Measurements from ENCODE around the gene UCK2.

Gene UCK2

GRCh38 chr1:165903672-165904071 is 76.3 kb downstream of the UCK2 start:
- no peak for DNase-seq
- no peaks in the 10 kb centered on the region for H3K27me3 Mint-ChIP-seq
- no peaks in the 10 kb centered on the region for H3K9me3 Mint-ChIP-seq
- no peak overlapping the region for H3K4me3 Mint-ChIP-seq
- no peak overlapping the region for H3K27ac Mint-ChIP-seq
- peaks cover 3% of the 10 kb centered on the region for H3K4me1 Mint-ChIP-seq (ENCODE audit: low read depth)
- peaks cover 91% of the 10 kb centered on the region for H3K36me3 Mint-ChIP-seq (ENCODE audit: low read depth)

- H3K27me3 Mint-ChIP-seq: no peaks in the 10 kb centered on the region
Measured at GRCh38 chr1:165904948-165905347, 77.5 kb downstream of the UCK2 start.

GRCh38 chr1:165905853-165906252 is 78.4 kb downstream of the UCK2 start:
- no peaks in the 10 kb centered on the region for H3K27me3 Mint-ChIP-seq
- no peaks in the 10 kb centered on the region for H3K9me3 Mint-ChIP-seq
- H3K4me1 Mint-ChIP-seq (ENCODE audit: low read depth): no peaks in the 10 kb centered on the region
- no peak overlapping the region for H3K4me3 Mint-ChIP-seq
- peaks cover 96% of the 10 kb centered on the region for H3K36me3 Mint-ChIP-seq (ENCODE audit: low read depth)
- no peak for DNase-seq
- no peak overlapping the region for H3K27ac Mint-ChIP-seq

More at GRCh38 chr1:165904948-165905347, 77.5 kb downstream of the UCK2 start:
- peaks cover 96% of the 10 kb centered on the region for H3K36me3 Mint-ChIP-seq (ENCODE audit: low read depth)
- peaks cover 3% of the 10 kb centered on the region for H3K4me1 Mint-ChIP-seq (ENCODE audit: low read depth)
- DNase-seq: no peak
- H3K9me3 Mint-ChIP-seq: no peaks in the 10 kb centered on the region
- no peak overlapping the region for H3K4me3 Mint-ChIP-seq
- no peak overlapping the region for H3K27ac Mint-ChIP-seq

DNA sequence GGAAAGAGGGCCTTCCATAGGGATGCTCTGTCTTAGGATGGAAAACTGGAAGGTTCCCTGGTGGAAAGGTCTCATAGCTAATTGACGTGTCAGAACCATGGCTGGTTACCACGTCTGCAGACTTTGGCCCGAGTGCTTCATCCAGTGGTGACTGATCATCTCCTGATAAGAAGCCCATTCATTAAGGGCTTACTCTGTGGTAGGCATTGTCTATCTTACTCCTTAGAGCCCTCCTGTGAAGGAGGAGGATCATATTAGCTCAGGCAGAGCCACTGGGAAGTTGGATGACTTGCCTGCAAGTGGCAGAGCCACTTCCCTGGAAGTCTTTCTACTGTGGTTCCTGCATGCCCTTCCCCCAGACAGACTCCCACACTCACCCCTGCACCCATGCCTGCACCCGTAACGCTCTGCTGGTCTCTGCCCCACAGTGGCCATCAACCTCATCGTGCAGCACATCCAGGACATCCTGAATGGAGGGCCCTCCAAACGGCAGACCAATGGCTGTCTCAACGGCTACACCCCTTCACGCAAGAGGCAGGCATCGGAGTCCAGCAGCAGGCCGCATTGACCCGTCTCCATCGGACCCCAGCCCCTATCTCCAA is 79.9 kb downstream of the UCK2 start:
- no peak for DNase-seq
- peaks cover 91% of the 10 kb centered on the region for H3K36me3 Mint-ChIP-seq (ENCODE audit: low read depth)
- H3K27ac Mint-ChIP-seq: no peak overlapping the region
- no peaks in the 10 kb centered on the region for H3K9me3 Mint-ChIP-seq
- H3K4me1 Mint-ChIP-seq (ENCODE audit: low read depth): no peaks in the 10 kb centered on the region
- no peak overlapping the region for H3K4me3 Mint-ChIP-seq
- H3K27me3 Mint-ChIP-seq: no peaks in the 10 kb centered on the region

- peaks cover 2% of the 10 kb centered on the region for H3K4me1 Mint-ChIP-seq (ENCODE audit: low read depth)
- H3K27ac Mint-ChIP-seq: no peak overlapping the region
- no peak for DNase-seq
- no peaks in the 10 kb centered on the region for H3K27me3 Mint-ChIP-seq
- H3K9me3 Mint-ChIP-seq: no peaks in the 10 kb centered on the region
- H3K36me3 Mint-ChIP-seq (ENCODE audit: low read depth): peaks cover 57% of the 10 kb centered on the region
- no peak overlapping the region for H3K4me3 Mint-ChIP-seq
Measured at GRCh38 chr1:165910764-165911421, 83.5 kb downstream of the UCK2 start.

DNA sequence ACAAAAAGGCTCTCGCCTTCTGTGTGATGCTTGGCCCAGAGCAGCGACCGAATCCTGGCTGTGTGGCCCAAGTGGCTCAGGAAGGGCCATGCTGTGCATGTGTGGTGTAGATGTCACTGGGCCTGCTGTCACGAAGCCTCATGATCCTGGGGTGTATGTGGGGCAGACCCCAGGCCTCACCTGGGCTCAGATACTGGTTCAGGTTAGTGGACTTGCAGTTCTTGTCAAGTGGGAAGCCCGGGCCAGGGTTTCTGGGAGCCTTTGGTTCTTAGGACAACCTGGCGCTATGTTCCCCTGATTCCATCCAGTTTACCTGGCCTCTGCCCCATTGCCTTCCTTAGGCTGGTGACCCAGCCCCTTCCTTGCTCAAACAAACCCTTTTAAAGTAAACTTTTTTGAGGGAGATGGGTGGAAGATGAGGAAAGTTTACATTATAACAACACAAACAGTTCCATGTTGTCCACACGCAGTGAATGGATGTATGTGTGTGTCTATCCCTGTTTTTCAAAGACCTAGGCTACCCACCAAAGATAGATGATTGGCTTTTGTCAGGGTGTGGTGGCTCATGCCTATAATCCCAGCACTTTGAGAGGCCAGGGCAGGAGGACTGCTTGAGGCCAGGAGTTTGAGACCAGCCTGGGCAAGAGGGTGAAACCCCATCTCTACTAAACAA is 84.3 kb downstream of the UCK2 start:
- no peak overlapping the region for H3K27ac Mint-ChIP-seq
- no peak overlapping the region for H3K4me3 Mint-ChIP-seq
- peaks cover 2% of the 10 kb centered on the region for H3K4me1 Mint-ChIP-seq (ENCODE audit: low read depth)
- DNase-seq: no peak
- peaks cover 48% of the 10 kb centered on the region for H3K36me3 Mint-ChIP-seq (ENCODE audit: low read depth)
- H3K9me3 Mint-ChIP-seq: no peaks in the 10 kb centered on the region
- no peaks in the 10 kb centered on the region for H3K27me3 Mint-ChIP-seq

DNA sequence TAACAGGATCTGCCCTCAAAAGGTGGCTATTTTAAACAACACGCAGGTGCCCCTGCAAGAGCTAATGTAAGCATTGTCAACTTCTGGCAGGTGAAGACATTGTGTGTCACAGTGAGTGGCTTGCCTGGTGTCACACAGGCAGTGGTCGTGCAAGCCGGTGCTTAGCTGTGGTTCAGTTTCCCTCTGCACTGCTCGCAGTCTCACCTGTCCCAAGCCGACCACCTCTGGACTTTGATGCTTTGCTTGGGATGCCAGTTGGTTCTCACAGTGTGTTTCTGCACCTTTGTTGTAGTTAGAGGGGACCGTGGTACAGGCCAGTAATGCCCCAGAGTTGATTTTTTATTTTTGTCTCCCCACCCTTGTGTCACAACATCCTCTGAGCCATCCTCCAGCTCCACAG is 85.2 kb downstream of the UCK2 start:
- Mint-ChIP-seq H3K36me3 (ENCODE audit: low read depth) (peaks cover 39% of the 10 kb centered on the region), H3K27me3 (no peaks in the 10 kb centered on the region), H3K27ac (no peak overlapping the region), H3K9me3 (no peaks in the 10 kb centered on the region), H3K4me3 (no peak overlapping the region), H3K4me1 (ENCODE audit: low read depth) (peaks cover 2% of the 10 kb centered on the region)
- DNase-seq: no peak

DNA sequence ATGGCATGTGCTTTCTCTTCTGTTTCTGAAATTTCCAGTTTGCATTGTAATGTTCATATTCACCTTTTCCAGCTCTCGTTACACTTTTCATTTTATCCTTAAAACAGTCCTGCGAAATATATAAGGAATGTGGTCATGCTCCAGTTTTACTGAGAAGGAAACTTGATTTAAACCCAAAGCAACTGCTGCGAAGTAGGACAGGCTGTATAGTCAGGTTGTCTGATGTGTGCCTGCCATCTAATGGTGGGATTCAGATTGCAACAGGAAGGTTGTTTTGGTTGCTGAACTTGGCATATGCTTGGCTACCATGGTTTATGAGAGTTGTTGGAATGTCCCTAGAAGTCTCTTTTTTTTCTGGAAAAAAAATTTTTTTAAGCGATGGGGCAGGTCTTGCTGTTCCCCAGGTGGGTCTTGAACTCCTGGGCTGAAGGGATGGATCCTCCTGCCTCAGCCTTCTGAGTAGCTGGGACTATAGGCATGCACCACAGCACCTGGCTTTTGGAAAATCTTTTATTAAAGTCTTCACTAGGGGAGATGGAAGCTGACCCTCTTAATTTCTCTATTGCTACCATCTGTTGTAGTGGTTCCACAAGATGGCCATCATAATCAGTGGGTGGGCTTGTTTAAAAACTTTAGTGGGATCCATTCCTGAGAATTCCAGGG is 86.9 kb downstream of the UCK2 start:
- Mint-ChIP-seq H3K4me1 (ENCODE audit: low read depth) (peaks cover 2% of the 10 kb centered on the region), H3K4me3 (no peak overlapping the region), H3K27me3 (no peaks in the 10 kb centered on the region), H3K27ac (no peak overlapping the region), H3K36me3 (ENCODE audit: low read depth) (peaks cover 23% of the 10 kb centered on the region), H3K9me3 (no peaks in the 10 kb centered on the region)
- DNase-seq: peak; percentile 55

DNA sequence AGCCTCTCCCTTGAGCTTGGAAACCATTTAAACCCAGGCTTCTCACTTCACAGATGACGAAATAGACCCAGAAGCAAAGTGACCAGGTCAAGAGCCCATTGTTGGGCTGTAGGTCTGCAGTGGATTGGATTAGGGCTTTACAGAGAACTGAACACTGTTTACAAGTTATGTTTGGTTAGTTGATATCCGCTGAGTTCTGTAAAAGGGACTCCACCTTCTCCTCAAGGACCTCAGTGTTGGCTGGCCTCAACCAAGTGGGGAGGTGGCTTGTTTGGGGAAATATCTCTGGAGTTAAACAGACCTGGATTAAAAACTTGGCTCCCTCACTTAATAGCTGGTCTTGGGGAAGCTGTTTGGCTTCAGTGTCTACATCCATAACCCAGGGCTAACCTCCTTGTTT is 88.1 kb downstream of the UCK2 start:
- Mint-ChIP-seq H3K4me3 (no peak overlapping the region), H3K9me3 (no peaks in the 10 kb centered on the region), H3K4me1 (ENCODE audit: low read depth) (peaks cover 2% of the 10 kb centered on the region), H3K27me3 (no peaks in the 10 kb centered on the region), H3K36me3 (ENCODE audit: low read depth) (peaks cover 11% of the 10 kb centered on the region), H3K27ac (no peak overlapping the region)
- no peak for DNase-seq

- Mint-ChIP-seq H3K9me3 (no peaks in the 10 kb centered on the region), H3K4me3 (no peak overlapping the region), H3K27ac (no peak overlapping the region), H3K27me3 (no peaks in the 10 kb centered on the region), H3K4me1 (ENCODE audit: low read depth) (peaks cover 2% of the 10 kb centered on the region), H3K36me3 (ENCODE audit: low read depth) (peaks cover 6% of the 10 kb centered on the region)
- no peak for DNase-seq
Measured at GRCh38 chr1:165915932-165916348, 88.5 kb downstream of the UCK2 start.

GRCh38 chr1:165917166-165917565 is 89.8 kb downstream of the UCK2 start:
- Mint-ChIP-seq H3K4me1 (ENCODE audit: low read depth) (peaks cover 2% of the 10 kb centered on the region), H3K9me3 (no peaks in the 10 kb centered on the region), H3K27me3 (no peaks in the 10 kb centered on the region), H3K36me3 (ENCODE audit: low read depth) (no peaks in the 10 kb centered on the region), H3K27ac (no peak overlapping the region), H3K4me3 (no peak overlapping the region)
- no peak for DNase-seq

DNA sequence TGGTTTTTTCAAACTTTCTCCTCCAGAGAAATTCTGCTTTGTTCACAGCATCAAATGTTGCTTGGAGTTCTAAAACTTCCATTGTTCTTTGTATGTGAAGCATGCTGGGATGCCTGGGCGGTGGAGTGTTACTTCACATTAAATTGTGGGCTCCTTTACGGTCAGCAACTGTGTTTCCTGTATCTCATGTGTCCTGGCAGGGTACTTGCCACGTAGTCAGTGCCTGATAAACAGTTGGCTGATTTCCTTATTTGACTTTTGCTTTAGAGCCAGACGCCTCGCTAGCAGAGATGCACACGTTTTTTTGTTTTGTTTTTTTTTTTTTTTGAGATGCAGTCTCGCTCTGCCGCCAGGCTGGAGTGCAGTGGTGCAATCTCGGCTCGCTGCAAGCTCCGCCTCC is 96.7 kb downstream of the UCK2 start:
- DNase-seq: no peak
- Mint-ChIP-seq H3K9me3 (no peaks in the 10 kb centered on the region), H3K4me3 (no peak overlapping the region), H3K36me3 (ENCODE audit: low read depth) (no peaks in the 10 kb centered on the region), H3K27me3 (peaks cover 41% of the 10 kb centered on the region), H3K27ac (no peak overlapping the region), H3K4me1 (ENCODE audit: low read depth) (no peaks in the 10 kb centered on the region)

DNA sequence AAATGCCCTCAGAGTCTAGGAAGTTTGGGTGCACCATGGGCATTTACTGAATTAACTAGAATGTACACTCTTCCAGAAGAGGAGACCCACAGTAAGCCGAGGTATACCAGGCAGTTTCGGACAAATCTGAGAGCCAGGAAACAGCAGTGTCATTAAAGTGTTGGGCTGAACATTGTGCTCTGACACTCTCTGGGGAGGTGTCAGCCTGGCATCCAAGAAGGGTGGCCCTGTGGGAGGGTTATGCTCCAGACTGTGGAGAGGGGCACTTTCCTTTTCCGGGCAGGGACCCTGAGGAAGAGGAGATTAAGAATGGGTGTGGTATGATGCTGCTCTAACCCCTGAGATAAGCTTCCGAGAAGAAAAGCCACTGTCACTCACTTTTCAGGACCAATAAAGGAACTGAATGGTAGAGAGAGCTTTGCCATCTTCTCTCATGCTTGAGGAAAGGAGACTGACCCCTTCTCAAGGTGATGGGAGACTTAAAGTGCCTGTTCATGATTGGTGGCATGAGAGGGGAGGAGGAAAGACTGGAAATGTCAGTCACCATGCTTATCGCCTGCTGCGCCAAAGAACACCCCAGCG is 98.2 kb downstream of the UCK2 start:
- no peaks in the 10 kb centered on the region for H3K36me3 Mint-ChIP-seq (ENCODE audit: low read depth)
- H3K9me3 Mint-ChIP-seq: no peaks in the 10 kb centered on the region
- peaks cover 44% of the 10 kb centered on the region for H3K27me3 Mint-ChIP-seq
- DNase-seq: no peak
- no peaks in the 10 kb centered on the region for H3K4me1 Mint-ChIP-seq (ENCODE audit: low read depth)
- no peak overlapping the region for H3K4me3 Mint-ChIP-seq
- no peak overlapping the region for H3K27ac Mint-ChIP-seq

- Mint-ChIP-seq H3K27me3 (peaks cover 44% of the 10 kb centered on the region), H3K36me3 (ENCODE audit: low read depth) (no peaks in the 10 kb centered on the region), H3K9me3 (no peaks in the 10 kb centered on the region), H3K4me3 (no peak overlapping the region), H3K4me1 (ENCODE audit: low read depth) (no peaks in the 10 kb centered on the region), H3K27ac (no peak overlapping the region)
- no peak for DNase-seq
Measured at GRCh38 chr1:165927169-165927568, 99.8 kb downstream of the UCK2 start.
